SK-N-SH (cell line): ENCODE data around the gene TGFB2.

Experiments used
- CTCF ChIP-seq: fragments of 200-600 bp; sonication (generic); IDR thresholded peaks from 2 replicates; pipeline ENCODE4 v1.6.1; 2017; ENCODE audit warnings: antibody characterized with exemption, mild to moderate bottlenecking, moderate library complexity
- EP300 ChIP-seq, 2 experiments: IDR thresholded peaks; 2 replicates each; pipeline versions ENCODE4 v1.4.0 to v1.6.1; 2012; ENCODE audit warnings: borderline replicate concordance in 1 of 2, low read depth in 1 of 2, low read length in 1 of 2
- TCF12 ChIP-seq: IDR thresholded peaks from 2 replicates; pipeline ENCODE4 v1.4.0; 2012

GRCh38 chr1:218415726-218416125 is 70.6 kb downstream of the TGFB2 start:
- TF ChIP-seq CTCF, result no peak
- no peak for TF ChIP-seq EP300 (IDR thresholded peaks at IDR 0.05; ENCODE audit: borderline replicate concordance in 1 of 2, low read depth in 1 of 2, low read length in 1 of 2)
- peak; percentile 10; the same call in 1 of the 2 replicates for TF ChIP-seq TCF12
